Neural cell (in vitro differentiated cells): ENCODE data around the gene AFG1L. TPM values are rescaled to one million over a fixed set of nuclear protein-coding genes. Genes with fewer than 3 reads are reported as not detected.

ENCODE experiments used
- H2AFZ ChIP-seq: fragments of 200-600, 300-800 bp; sonication (generic), shearing (Covaris generic); 2 replicates; pipeline ENCODE4 v1.6.0; 2014; ENCODE audit warnings: low read depth, mild to moderate bottlenecking, antibody characterized with exemption, low read length, moderate library complexity
- H3F3A ChIP-seq: fragments of 200-600 bp; shearing (Covaris generic); 2 replicates; pipeline ENCODE4 v1.6.1; 2016; ENCODE audit warnings: mild to moderate bottlenecking, moderate library complexity, mixed read lengths, antibody characterized with exemption, low read length; ENCODE audit not compliant: insufficient read depth, poor library complexity, severe bottlenecking
- H3K27ac ChIP-seq: fragments of 200-600, 300-800 bp; sonication (generic), shearing (Covaris generic); 2 replicates; pipeline ENCODE4 v1.5.1; 2014; ENCODE audit warnings: mild to moderate bottlenecking, low read length, moderate library complexity
- H3K27me3 ChIP-seq: fragments of 300-800, 200-600 bp; sonication (generic), shearing (Covaris generic); 2 replicates; pipeline ENCODE4 v1.6.0; 2014; ENCODE audit warnings: mild to moderate bottlenecking, low read depth, low read length, moderate library complexity; ENCODE audit not compliant: insufficient read depth
- H3K36me3 ChIP-seq: fragments of 300-800, 200-600 bp; sonication (generic), shearing (Covaris generic); 2 replicates; pipeline ENCODE4 v1.5.1; 2014; ENCODE audit warnings: mild to moderate bottlenecking, antibody characterized with exemption, low read length, moderate library complexity; ENCODE audit not compliant: insufficient read depth
- H3K4me2 ChIP-seq: fragments of 300-800, 200-600 bp; sonication (generic), shearing (Covaris generic); 2 replicates; pipeline ENCODE4 v1.6.0; 2014; ENCODE audit warnings: mild to moderate bottlenecking, low read length
- H3K4me3 ChIP-seq: fragments of 300-800, 200-600 bp; sonication (generic), shearing (Covaris generic); 2 replicates; pipeline ENCODE4 v1.5.1; 2014; ENCODE audit warnings: mild to moderate bottlenecking, low read length, moderate library complexity
- H3K79me2 ChIP-seq: fragments of 200-600 bp; shearing (Covaris generic); replicated peaks from 2 replicates; pipeline ENCODE4 v1.6.0; 2014; ENCODE audit warnings: mild to moderate bottlenecking, low read length, moderate library complexity; ENCODE audit not compliant: insufficient read depth
- H3K9ac ChIP-seq: fragments of 300-800, 200-600 bp; sonication (generic), shearing (Covaris generic); 2 replicates; pipeline ENCODE4 v1.6.1; 2016; ENCODE audit warnings: mild to moderate bottlenecking, low read length, mixed read lengths
- H3K9me2 ChIP-seq: fragments of 200-600 bp; shearing (Covaris generic); 2 replicates; pipeline ENCODE4 v1.6.1; 2016; ENCODE audit warnings: mild to moderate bottlenecking, low read length, mixed read lengths; ENCODE audit not compliant: insufficient read depth
- H3K9me3 ChIP-seq: fragments of 200-600, 300-800 bp; sonication (generic), shearing (Covaris generic); 2 replicates; pipeline ENCODE4 v1.6.1; 2016; ENCODE audit warnings: mild to moderate bottlenecking, mixed run types, low read length, moderate library complexity, mixed read lengths
- H4K20me1 ChIP-seq: fragments of 200-600 bp; shearing (Covaris generic); 2 replicates; pipeline ENCODE4 v1.6.1; 2016; ENCODE audit warnings: mild to moderate bottlenecking, mixed run types; ENCODE audit not compliant: insufficient read depth
- CTCF ChIP-seq: fragments of 450-650 bp; IDR thresholded peaks from 2 replicates; pipeline ENCODE4 v1.5.1; 2014; ENCODE audit warnings: antibody characterized with exemption, mild to moderate bottlenecking, moderate library complexity; ENCODE audit not compliant: poor library complexity, severe bottlenecking
- EP300 ChIP-seq: fragments of 450-650 bp; conservative IDR thresholded peaks from 2 replicates; pipeline ENCODE4 v1.6.1; 2014; ENCODE audit warnings: antibody characterized with exemption, mild to moderate bottlenecking, moderate library complexity; ENCODE audit not compliant: poor library complexity, severe bottlenecking
- EZH2 ChIP-seq: fragments of 200-600, 300-800 bp; shearing (Covaris generic), sonication (generic); IDR thresholded peaks from 2 replicates; pipeline ENCODE4 v1.6.1; 2014; ENCODE audit warnings: antibody characterized with exemption, low read length, borderline replicate concordance, mild to moderate bottlenecking; ENCODE audit not compliant: insufficient read depth, poor library complexity, severe bottlenecking
- MXI1 ChIP-seq: fragments of 450-650 bp; conservative IDR thresholded peaks from 2 replicates; pipeline ENCODE4 v1.6.1; 2014; ENCODE audit warnings: antibody characterized with exemption, mild to moderate bottlenecking; ENCODE audit not compliant: poor library complexity, severe bottlenecking
- POLR2AphosphoS5 ChIP-seq: IDR thresholded peaks from 2 replicates; pipeline ENCODE4 v1.6.1; 2012
- RAD21 ChIP-seq: fragments of 450-650 bp; conservative IDR thresholded peaks from 2 replicates; pipeline ENCODE4 v1.6.1; 2014; ENCODE audit warnings: antibody characterized with exemption, mild to moderate bottlenecking, moderate library complexity
- REST ChIP-seq: IDR thresholded peaks from 2 replicates; pipeline ENCODE4 v1.6.1; 2012; ENCODE audit warnings: borderline replicate concordance
- SMC3 ChIP-seq: fragments of 450-650 bp; conservative IDR thresholded peaks from 2 replicates; pipeline ENCODE4 v1.6.1; 2014; ENCODE audit warnings: antibody characterized with exemption, mild to moderate bottlenecking, moderate library complexity; ENCODE audit not compliant: poor library complexity
- TAF1 ChIP-seq: IDR thresholded peaks from 2 replicates; pipeline ENCODE4 v1.6.1; 2012; ENCODE audit warnings: low read depth
- polyA plus RNA-seq: library from polyadenylated mRNA; depleted of rRNA; stranded (reverse); fragments of >200 nt; gene quantifications from 2 replicates; pipeline ENCODE4 v1.2.3, GENCODE V29; 2014

The AFG1L gene
- polyA plus RNA-seq, 1 donor from 2014 or later: 3.3 TPM

DNA sequence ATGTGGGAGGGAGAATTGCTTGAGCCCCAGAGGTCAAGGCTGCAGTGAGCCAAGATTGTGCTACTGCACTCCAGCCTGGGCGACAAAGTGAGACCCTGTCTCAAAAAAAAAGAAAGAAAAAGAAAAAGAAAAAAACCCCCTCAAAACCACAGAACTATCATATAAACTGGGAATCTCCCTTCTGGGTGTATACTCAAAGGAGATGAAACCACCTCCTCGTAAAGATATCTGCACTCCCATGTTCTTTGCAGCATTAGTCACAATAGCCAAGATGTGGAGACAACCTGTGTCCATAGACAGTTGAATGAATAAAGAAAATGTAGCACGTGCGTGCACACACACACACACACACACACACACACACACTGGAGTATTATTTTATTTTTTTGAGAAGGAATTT is 8.5 kb upstream of the AFG1L start:
- H3K4me2 ChIP-seq: no peak overlapping the region
- H3K4me3 ChIP-seq: no peak overlapping the region
- no peak overlapping the region for H2AFZ ChIP-seq
- H3K9me3 ChIP-seq: no peaks in the 10 kb centered on the region
- H3K9me2 ChIP-seq: no peaks in the 10 kb centered on the region
- H3F3A ChIP-seq: no peaks in the 10 kb centered on the region
- H3K79me2 ChIP-seq: no peaks in the 10 kb centered on the region
- no peak overlapping the region for H3K9ac ChIP-seq
- no peaks in the 10 kb centered on the region for H4K20me1 ChIP-seq
- no peak for TF ChIP-seq RAD21
- TF ChIP-seq TAF1: no peak
- TF ChIP-seq EP300: no peak
- TF ChIP-seq REST: no peak
- TF ChIP-seq POLR2AphosphoS5: no peak
- no peak for TF ChIP-seq MXI1
- no peak for TF ChIP-seq CTCF
- no peaks in the 10 kb centered on the region for H3K27me3 ChIP-seq
- no peaks in the 10 kb centered on the region for H3K36me3 ChIP-seq
- H3K27ac ChIP-seq: no peak overlapping the region

DNA sequence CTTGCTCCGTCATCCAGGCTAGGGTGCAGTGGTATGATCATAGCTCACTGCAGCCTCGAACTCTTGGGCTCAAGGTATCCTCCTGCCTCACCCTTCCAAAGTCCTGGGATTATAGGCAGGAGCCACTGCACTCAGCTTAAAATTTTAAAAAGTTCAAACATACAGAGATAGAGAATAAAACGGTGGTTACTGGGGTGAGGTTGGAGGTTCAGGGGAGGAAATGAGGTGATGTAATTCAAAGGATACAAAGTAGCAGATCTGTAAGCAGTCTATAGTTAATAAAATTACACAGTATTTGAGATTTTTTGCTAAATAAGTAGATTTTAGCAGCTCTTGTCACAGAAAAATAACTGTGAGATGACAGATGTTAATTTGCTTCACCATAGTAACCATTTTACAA is 7.5 kb upstream of the AFG1L start:
- H3K79me2 ChIP-seq: no peaks in the 10 kb centered on the region
- H3K9ac ChIP-seq: no peak overlapping the region
- no peak overlapping the region for H3K27ac ChIP-seq
- H3F3A ChIP-seq: no peaks in the 10 kb centered on the region
- H3K4me3 ChIP-seq: no peak overlapping the region
- H4K20me1 ChIP-seq: no peaks in the 10 kb centered on the region
- no peak overlapping the region for H2AFZ ChIP-seq
- TF ChIP-seq POLR2AphosphoS5 (no peak), RAD21 (no peak), TAF1 (no peak), EP300 (no peak), EZH2 (no peak), REST (no peak), CTCF (no peak), MXI1 (no peak), SMC3 (no peak)
- no peak overlapping the region for H3K4me2 ChIP-seq
- H3K36me3 ChIP-seq: no peaks in the 10 kb centered on the region
- no peaks in the 10 kb centered on the region for H3K9me2 ChIP-seq
- H3K27me3 ChIP-seq: no peaks in the 10 kb centered on the region
- no peaks in the 10 kb centered on the region for H3K9me3 ChIP-seq
